Transverse colon (tissue), 4 donors: Measurements from ENCODE around the gene AMOTL1. TPM values are rescaled to one million over a fixed set of nuclear protein-coding genes. Genes with fewer than 3 reads are reported as not detected.
A peak's percentile ranks its signal among the peaks of the same experiment; 100 is the strongest.

Experiments
- DNase-seq: peaks from one replicate; pipeline ENCODE4 v3.0.0-alpha.2; 2019
- H3K27ac ChIP-seq, 4 donors: fragments of 200-600 bp; sonication (generic); 2 replicates each; pipeline ENCODE4 v1.5.1; 2016 to 2018; ENCODE audit warnings: inconsistent platforms in 4 of 4
- H3K27me3 ChIP-seq: fragments of 200-600 bp; sonication (generic); 2 replicates; pipeline ENCODE4 v1.5.1; 2017; ENCODE audit warnings: inconsistent platforms
- H3K36me3 ChIP-seq, 4 donors: fragments of 200-600 bp; sonication (generic); 2 replicates each; pipeline ENCODE4 v1.5.1; 2017 to 2019; ENCODE audit warnings: inconsistent platforms in 4 of 4
- H3K4me1 ChIP-seq, 4 donors: fragments of 200-600 bp; sonication (generic); 2 replicates each; pipeline ENCODE4 v1.5.1; 2017 to 2020; ENCODE audit warnings: inconsistent platforms in 4 of 4
- H3K4me3 ChIP-seq, 4 donors: fragments of 200-600 bp; sonication (generic); 1 replicate in 1 of 4; 2 replicates in 3 of 4; pipeline versions ENCODE4 v1.5.1 to v1.6.1; 2017 to 2019; ENCODE audit warnings: inconsistent platforms in 4 of 4
- H3K9me3 ChIP-seq, 2 donors: fragments of 200-600 bp; sonication (generic); 2 replicates each; pipeline ENCODE4 v1.5.1; 2017 to 2019; ENCODE audit warnings: inconsistent platforms in 2 of 2
- CTCF ChIP-seq, 5 experiments: fragments of 200-600 bp in 3 of 5; fragments of 450-650 bp in 2 of 5; sonication (generic) in 3 of 5; IDR thresholded peaks; 1 replicate in 2 of 5; 2 replicates in 3 of 5; pipeline ENCODE4 v1.5.1; 2016 to 2017; ENCODE audit warnings: antibody characterized with exemption in 5 of 5, inconsistent platforms in 3 of 5, mild to moderate bottlenecking in 2 of 5, moderate library complexity in 1 of 5
- EP300 ChIP-seq: sonication (generic); formaldehyde crosslinking; IDR thresholded peaks from one replicate; pipeline ENCODE4 v1.6.1; 2017; ENCODE audit warnings: antibody characterized with exemption, low read depth
- POLR2A ChIP-seq: fragments of 450-650 bp; IDR thresholded peaks from one replicate; pipeline ENCODE4 v1.6.1; 2016; ENCODE audit warnings: antibody characterized with exemption, mild to moderate bottlenecking, moderate library complexity
- POLR2AphosphoS5 ChIP-seq, 3 donors: sonication (generic); formaldehyde crosslinking; IDR thresholded peaks; one replicate each; pipeline ENCODE4 v1.6.1; 2016; ENCODE audit warnings: antibody characterized with exemption in 3 of 3
- WGBS, 2 donors: methylation state at CpG; one replicate each; pipeline ENCODE4 v1.1.5; 2018; ENCODE audit warnings: low coverage in 1 of 2; 5-methylcytosine and 5-hydroxymethylcytosine counted together
- in situ Hi-C, 4 donors: fragments of 200-750 bp; cut with MboI; loops; one replicate each; pipeline versions ENCODE4 v1.15.0 to v1.15.1; 2017; ENCODE audit warnings: low sequenced_read_pairs in 3 of 4, low pct_ligation_motif_present in 1 of 4, low pct_unique_long_range_greater_than_20kb in 1 of 4
- intact Hi-C: fragments of 100-400 bp; cut with DNase I; formaldehyde crosslinking; loops from one replicate; pipeline ENCODE4 v1.15.1; 2023; ENCODE audit warnings: low total_unique reads
- total RNA-seq, 4 donors: library from RNA; depleted of rRNA; stranded (reverse); fragments of >200 nt; gene quantifications; one replicate each; pipeline ENCODE4 v1.1.0, GENCODE V29; 2016

AMOTL1 gene
- 10 to 100 TPM; 14.3 to 23.9 (median 16.8) TPM for total RNA-seq

- Histone ChIP-seq H3K4me1 (peaks cover 0 to 11% (median 0%) of the 10 kb centered on the region in 4 donors), H3K9me3 (no peaks in the 10 kb centered on the region), H3K4me3 (peak within 1 kb of the TSS; percentile 52 to 73 (median 63)), H3K27ac (peak within 1 kb of the TSS; percentile 89 to 97 (median 92)), H3K27me3 (peaks cover 65% of the 10 kb centered on the region), H3K36me3 (no peaks in the 10 kb centered on the region)
- in situ Hi-C loops (no loop called here), intact Hi-C loops (no loop called here)
- DNase-seq: peak; percentile 75
- TF ChIP-seq POLR2A (peak; percentile 43), POLR2AphosphoS5 (IDR thresholded peaks at IDR 0.05) (peak in 2 of 3 donors; percentile 67 to 71), CTCF (IDR thresholded peaks at IDR 0.05) (no peak)
- WGBS, 2 donors: 3 to 15% methylated on average over 7 to 57 of the region's 57 CpGs
Measured at GRCh38 chr11:94767701-94768601, at the start of gene AMOTL1. TSS of gene AMOTL1 (plus strand) at chr11:94768356. CDS start at chr11:94768512, 156 bp downstream.

- TF ChIP-seq CTCF (IDR thresholded peaks at IDR 0.05): no peak
- TF ChIP-seq POLR2A: no peak
- no peak for TF ChIP-seq EP300
- no peak for TF ChIP-seq POLR2AphosphoS5 (IDR thresholded peaks at IDR 0.05)
- Histone ChIP-seq H3K4me3 (no peak overlapping the region), H3K27me3 (peaks cover 91% of the 10 kb centered on the region), H3K9me3 (peaks cover 0 to 5% of the 10 kb centered on the region in 2 donors), H3K36me3 (no peaks in the 10 kb centered on the region), H3K27ac (no peak overlapping the region), H3K4me1 (no peaks in the 10 kb centered on the region)
- DNase-seq: no peak
- intact Hi-C loops: no loop called here
- 76 to 83% methylated on average over 3 of the region's 3 CpGs for WGBS, 2 donors
- in situ Hi-C loops: no loop called here
Measured at GRCh38 chr11:94719876-94720275, 48.3 kb upstream of the AMOTL1 start.

GRCh38 chr11:94721565-94722292, 46.4 kb upstream of the AMOTL1 start:
- no peak for DNase-seq
- in situ Hi-C loops: no loop called here

More at GRCh38 chr11:94721565-94722292, 46.4 kb upstream of the AMOTL1 start:
- H3K27ac ChIP-seq: no peak overlapping the region
- peaks cover 0 to 5% of the 10 kb centered on the region in 2 donors for H3K9me3 ChIP-seq
- H3K4me3 ChIP-seq: no peak overlapping the region
- 78 to 84% methylated on average over 2 of the region's 2 CpGs for WGBS, 2 donors
- TF ChIP-seq POLR2AphosphoS5 (IDR thresholded peaks at IDR 0.05) (no peak), CTCF (IDR thresholded peaks at IDR 0.05) (no peak)
- no peaks in the 10 kb centered on the region for H3K36me3 ChIP-seq
- H3K27me3 ChIP-seq: peaks cover 83% of the 10 kb centered on the region
- H3K4me1 ChIP-seq: no peaks in the 10 kb centered on the region
- intact Hi-C loops: no loop called here
